ENCODE measurements around the gene ROR1. TPM values are rescaled to one million over a fixed set of nuclear protein-coding genes. Genes with fewer than 3 reads are reported as not detected.

Gene ROR1
- total and polyA plus RNA-seq, 2 donors (not counting 1 experiment from before 2014, with no cell fraction given): 14.5 to 16.5 TPM

GRCh38 chr1:63958556-63958955 is 184.7 kb downstream of the ROR1 start:
- Histone ChIP-seq H2AFZ (ENCODE audit: low read length) (no peak overlapping the region), H3K9me3 (ENCODE audit: control insufficient read depth, insufficient read depth, low read depth, low read length) (peaks cover 2% of the 10 kb centered on the region), H3K79me2 (ENCODE audit: control insufficient read depth, insufficient read depth, low read length) (no peaks in the 10 kb centered on the region), H4K20me1 (ENCODE audit: control insufficient read depth, extremely low read depth, insufficient read depth, low read length) (no peaks in the 10 kb centered on the region), H3K27me3 (ENCODE audit: control insufficient read depth, insufficient read depth, low read length) (no peaks in the 10 kb centered on the region), H3K4me3 (replicated peaks in 1 of 4; ENCODE audit: control extremely low read depth in 1 of 4, insufficient read depth in 1 of 4, low read depth in 3 of 4, low read length in 4 of 4) (no peak overlapping the region), H3K4me1 (ENCODE audit: control insufficient read depth, extremely low read depth, insufficient read depth, low read length) (no peaks in the 10 kb centered on the region), H3K36me3 (ENCODE audit: control insufficient read depth, insufficient read depth, low read length) (no peaks in the 10 kb centered on the region), H3K27ac (ENCODE audit: insufficient read depth, low read length) (no peak overlapping the region), H3K9ac (ENCODE audit: insufficient read depth, low read length) (no peak overlapping the region), H3K4me2 (ENCODE audit: extremely low read depth, insufficient read depth, low read length) (no peak overlapping the region)
- no peak for DNase-seq (ENCODE audit: low read depth in 2 of 2)
- TF ChIP-seq EZH2 (IDR thresholded peaks at IDR 0.05; ENCODE audit: low read length, missing control alignments): no peak
- TF ChIP-seq CTCF (conservative IDR thresholded peaks at IDR 0.05 in 1 of 2, IDR thresholded peaks at IDR 0.05 in 1 of 2; ENCODE audit: low read depth in 1 of 2, low read length in 2 of 2): no peak

- H3K4me2 ChIP-seq (ENCODE audit: extremely low read depth, insufficient read depth, low read length): no peak overlapping the region
- no peak overlapping the region for H3K9ac ChIP-seq (ENCODE audit: insufficient read depth, low read length)
- H3K4me3 ChIP-seq (replicated peaks in 1 of 4; ENCODE audit: control extremely low read depth in 1 of 4, insufficient read depth in 1 of 4, low read depth in 3 of 4, low read length in 4 of 4): no peak overlapping the region
- no peak overlapping the region for H2AFZ ChIP-seq (ENCODE audit: low read length)
- H3K4me1 ChIP-seq (ENCODE audit: control insufficient read depth, extremely low read depth, insufficient read depth, low read length): no peaks in the 10 kb centered on the region
- no peak for TF ChIP-seq CTCF (conservative IDR thresholded peaks at IDR 0.05 in 1 of 2, IDR thresholded peaks at IDR 0.05 in 1 of 2; ENCODE audit: low read depth in 1 of 2, low read length in 2 of 2)
- H3K36me3 ChIP-seq (ENCODE audit: control insufficient read depth, insufficient read depth, low read length): no peaks in the 10 kb centered on the region
- no peak overlapping the region for H3K27ac ChIP-seq (ENCODE audit: insufficient read depth, low read length)
- no peaks in the 10 kb centered on the region for H3K27me3 ChIP-seq (ENCODE audit: control insufficient read depth, insufficient read depth, low read length)
- H3K9me3 ChIP-seq (ENCODE audit: control insufficient read depth, insufficient read depth, low read depth, low read length): no peaks in the 10 kb centered on the region
- no peaks in the 10 kb centered on the region for H3K79me2 ChIP-seq (ENCODE audit: control insufficient read depth, insufficient read depth, low read length)
- peak in 1 of 2 donors; percentile 42 for DNase-seq (ENCODE audit: low read depth in 2 of 2)
- no peaks in the 10 kb centered on the region for H4K20me1 ChIP-seq (ENCODE audit: control insufficient read depth, extremely low read depth, insufficient read depth, low read length)
Measured at GRCh38 chr1:63960326-63960725, 186.5 kb downstream of the ROR1 start.

GRCh38 chr1:63966016-63966415 is 192.2 kb downstream of the ROR1 start:
- no peak overlapping the region for H3K9ac ChIP-seq (ENCODE audit: insufficient read depth, low read length)
- H3K9me3 ChIP-seq (ENCODE audit: control insufficient read depth, insufficient read depth, low read depth, low read length): no peaks in the 10 kb centered on the region
- no peaks in the 10 kb centered on the region for H3K27me3 ChIP-seq (ENCODE audit: control insufficient read depth, insufficient read depth, low read length)
- H3K36me3 ChIP-seq (ENCODE audit: control insufficient read depth, insufficient read depth, low read length): no peaks in the 10 kb centered on the region
- no peak overlapping the region for H3K27ac ChIP-seq (ENCODE audit: insufficient read depth, low read length)
- H2AFZ ChIP-seq (ENCODE audit: low read length): no peak overlapping the region
- no peaks in the 10 kb centered on the region for H4K20me1 ChIP-seq (ENCODE audit: control insufficient read depth, extremely low read depth, insufficient read depth, low read length)
- no peaks in the 10 kb centered on the region for H3K79me2 ChIP-seq (ENCODE audit: control insufficient read depth, insufficient read depth, low read length)
- H3K4me3 ChIP-seq (replicated peaks in 1 of 4; ENCODE audit: control extremely low read depth in 1 of 4, insufficient read depth in 1 of 4, low read depth in 3 of 4, low read length in 4 of 4): no peak overlapping the region
- DNase-seq (ENCODE audit: low read depth in 2 of 2): no peak
- no peak overlapping the region for H3K4me2 ChIP-seq (ENCODE audit: extremely low read depth, insufficient read depth, low read length)
- peaks cover 3% of the 10 kb centered on the region for H3K4me1 ChIP-seq (ENCODE audit: control insufficient read depth, extremely low read depth, insufficient read depth, low read length)
- TF ChIP-seq CTCF (conservative IDR thresholded peaks at IDR 0.05 in 1 of 2, IDR thresholded peaks at IDR 0.05 in 1 of 2; ENCODE audit: low read depth in 1 of 2, low read length in 2 of 2): no peak
- TF ChIP-seq EZH2 (IDR thresholded peaks at IDR 0.05; ENCODE audit: low read length, missing control alignments): no peak
